Heart left ventricle (tissue), 16 donors: ENCODE measurements around the gene PUDP. TPM values are rescaled to one million over a fixed set of nuclear protein-coding genes. Genes with fewer than 3 reads are reported as not detected.
A peak's percentile ranks its signal among the peaks of the same experiment; 100 is the strongest.

Experiments used
- ATAC-seq, 4 donors: fragments of 200-7000 bp; cut with Tn5 transposase; one replicate each; pipeline ENCODE4 v1.9.1; 2020 to 2022; ENCODE audit warnings: moderate library complexity in 4 of 4, mild to moderate bottlenecking in 3 of 4, moderate number of reproducible peaks in 1 of 4
- DNase-seq, 5 donors: peaks; one replicate each; pipeline ENCODE4 v3.0.0-alpha.2; 2020
- H3K27ac ChIP-seq, 12 donors: fragments of 200-600 bp; sonication (generic) in 4 of 12; one replicate each; pipeline versions ENCODE4 v1.5.0 to v1.8.0; 2016 to 2022; ENCODE audit warnings: mild to moderate bottlenecking in 2 of 12
- H3K27me3 ChIP-seq, 9 donors: fragments of 200-600 bp; sonication (generic) in 2 of 9; one replicate each; pipeline versions ENCODE4 v1.5.1 to v1.8.0; 2016 to 2022; ENCODE audit warnings: mild to moderate bottlenecking in 3 of 9
- H3K36me3 ChIP-seq, 9 donors: fragments of 200-600 bp; sonication (generic) in 2 of 9; one replicate each; pipeline versions ENCODE4 v1.5.0 to v1.8.0; 2018 to 2022; ENCODE audit warnings: mild to moderate bottlenecking in 2 of 9
- H3K4me1 ChIP-seq, 12 donors: fragments of 200-600 bp; sonication (generic) in 4 of 12; one replicate each; pipeline versions ENCODE4 v1.5.0 to v1.8.0; 2016 to 2022; ENCODE audit warnings: mild to moderate bottlenecking in 3 of 12
- H3K4me3 ChIP-seq, 12 donors: fragments of 200-600 bp; sonication (generic) in 4 of 12; one replicate each; pipeline versions ENCODE4 v1.5.0 to v1.8.0; 2017 to 2022; ENCODE audit warnings: mild to moderate bottlenecking in 9 of 12, moderate library complexity in 4 of 12
- H3K9me3 ChIP-seq, 12 donors: fragments of 200-600 bp; sonication (generic) in 4 of 12; one replicate each; pipeline versions ENCODE4 v1.5.0 to v1.8.0; 2016 to 2022; ENCODE audit warnings: mild to moderate bottlenecking in 1 of 12
- POLR2A ChIP-seq, 2 donors: fragments of 450-650 bp; IDR thresholded peaks; one replicate each; pipeline ENCODE4 v1.6.1; 2017; ENCODE audit warnings: antibody characterized with exemption in 2 of 2, mild to moderate bottlenecking in 2 of 2, moderate library complexity in 2 of 2
- whole genome bisulfite sequencing, 4 donors: extraction: QIAGEN DNeasy Blood & Tissue Kit in 2 of 4; methylation state at CpG; one replicate each; pipeline versions ENCODE4 v1.1.5 to v1.1.7; 2013 to 2018; 5-methylcytosine and 5-hydroxymethylcytosine counted together
- intact Hi-C, 10 donors: fragments of 100-400 bp; cut with DNase I; formaldehyde crosslinking; loops; one replicate each; pipeline versions ENCODE4 v1.11.1 to v1.14.2; 2022
- polyA plus RNA-seq, 2 donors: library from polyadenylated mRNA; stranded (reverse); fragments of 200-250 nt; gene quantifications; one replicate each; pipeline ENCODE4 v1.2.3, GENCODE V29; 2013
- total RNA-seq, 9 donors: library from RNA; depleted of rRNA in 2 of 9; stranded (reverse); fragments of >200 nt in 2 of 9; fragmentation: NEBNext Ultra II Directional in 3 of 9; extraction: Animal tissue kit (Norgen Biotek cat#: 25700) in 3 of 9; gene quantifications; one replicate each; pipeline versions ENCODE4 v1.1.0 to v1.2.4, GENCODE V29; 2016 to 2023
- TF ChIP-seq, protein P1 (sequence below), 12 donors: fragments of 200-600 bp; sonication (generic) in 4 of 12; IDR thresholded peaks; one replicate each; pipeline versions ENCODE4 v1.5.0 to v1.8.0; 2018 to 2022; ENCODE audit warnings: antibody characterized with exemption in 12 of 12, mild to moderate bottlenecking in 5 of 12
- donor health status: ischemic (EF 13 %, LVEDD 7.1; RV severe dilation, severe dysfunction).
- donor health status: healthy with polysubstance abuse.
- donor health status: DM: no; HTN: yes; CAD: no.
- donor health status: DM: no; HTN: no; CAD: no.
- donor health status: ischemic (EF 25% LVEDD 6.9; RV normal size, moderate dysfunction).
- donor health status: ischemic (EF 25% LVEDD 5.7; RV mildly dilated, moderate dysfunction).
- donor health status: healthy.
- donor health status: DM: yes; HTN: yes; CAD: no.
- donor health status: ischemic (EF 35%, LVEDD 5.7; RV mildly dilated, moderate dysfunction).
- donor health status: nonischemic (EF 11% LVEDD 7.7; RV severe dilation, severe dysfunction).
- donor health status: DM: yes; HTN: yes; CAD: no.
- donor health status: PGD.
- donor health status: ischemic (EF 29% LVEDD 5.4; RV normal size, mild dysfunction).
- donor health status: nonischemic (EF 23%, LVEDD 6.1; RV moderate dilation, normal function).

The PUDP gene
- total and polyA plus RNA-seq, 11 donors = 11.2 to 36.4 (median 25.0) TPM

DNA sequence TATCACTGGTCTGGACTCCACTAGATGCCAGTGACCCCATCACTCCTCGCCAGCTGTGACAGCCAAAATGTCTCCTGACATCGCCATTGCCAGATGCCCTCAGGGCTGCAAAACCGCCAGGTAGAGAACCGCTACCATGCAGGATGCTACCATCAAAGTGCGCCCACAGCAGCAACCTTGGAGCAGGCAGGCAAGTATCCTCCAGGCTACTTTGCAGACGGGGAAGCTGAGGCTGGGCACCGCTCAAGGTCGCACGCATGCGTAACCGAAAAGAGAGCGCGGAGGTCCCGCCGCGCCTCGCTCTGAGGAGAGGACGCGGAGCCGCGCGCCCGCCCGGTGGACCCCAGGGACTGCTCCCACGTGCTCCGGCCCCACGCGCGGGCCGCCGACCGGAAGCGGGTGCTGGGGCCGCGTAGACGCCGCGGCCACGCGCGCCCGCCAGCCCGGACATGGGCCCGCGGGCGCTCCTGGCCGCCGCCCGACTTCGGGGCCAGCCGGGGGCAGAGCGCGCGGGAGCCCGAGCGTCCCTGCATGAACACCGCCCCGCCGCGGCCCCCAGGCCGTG is 458 bp downstream of the PUDP start, which contains the start of gene STS:
Gene STS (plus strand): TSS at position 300 of the 565 bp plus-strand sequence. CDS start 105,488 bp downstream, outside the sequence.
- H3K4me1 ChIP-seq = peaks cover 0 to 24% (median 3%) of the 10 kb centered on the region in 12 donors
- intact Hi-C loops = no loop called here
- 0% methylated on average over 2 to 61 of the region's 61 CpGs for WGBS, 4 donors
- DNase-seq (peak; percentile 27 to 79 (median 60)), ATAC-seq (peak; percentile 9 to 81 (median 68))
- H3K36me3 ChIP-seq = no peaks in the 10 kb centered on the region
- H3K27ac ChIP-seq = peak within 1 kb of the TSS; percentile 79 to 95 (median 89)
- no peaks in the 10 kb centered on the region for H3K9me3 ChIP-seq
- TF ChIP-seq POLR2A (IDR thresholded peaks at IDR 0.05) = no peak
- TF ChIP-seq, protein P1, sequence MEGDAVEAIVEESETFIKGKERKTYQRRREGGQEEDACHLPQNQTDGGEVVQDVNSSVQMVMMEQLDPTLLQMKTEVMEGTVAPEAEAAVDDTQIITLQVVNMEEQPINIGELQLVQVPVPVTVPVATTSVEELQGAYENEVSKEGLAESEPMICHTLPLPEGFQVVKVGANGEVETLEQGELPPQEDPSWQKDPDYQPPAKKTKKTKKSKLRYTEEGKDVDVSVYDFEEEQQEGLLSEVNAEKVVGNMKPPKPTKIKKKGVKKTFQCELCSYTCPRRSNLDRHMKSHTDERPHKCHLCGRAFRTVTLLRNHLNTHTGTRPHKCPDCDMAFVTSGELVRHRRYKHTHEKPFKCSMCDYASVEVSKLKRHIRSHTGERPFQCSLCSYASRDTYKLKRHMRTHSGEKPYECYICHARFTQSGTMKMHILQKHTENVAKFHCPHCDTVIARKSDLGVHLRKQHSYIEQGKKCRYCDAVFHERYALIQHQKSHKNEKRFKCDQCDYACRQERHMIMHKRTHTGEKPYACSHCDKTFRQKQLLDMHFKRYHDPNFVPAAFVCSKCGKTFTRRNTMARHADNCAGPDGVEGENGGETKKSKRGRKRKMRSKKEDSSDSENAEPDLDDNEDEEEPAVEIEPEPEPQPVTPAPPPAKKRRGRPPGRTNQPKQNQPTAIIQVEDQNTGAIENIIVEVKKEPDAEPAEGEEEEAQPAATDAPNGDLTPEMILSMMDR (IDR thresholded peaks at IDR 0.05) = no peak
- H3K4me3 ChIP-seq = peak within 1 kb of the TSS; percentile 60 to 97 (median 78)
- H3K27me3 ChIP-seq = no peaks in the 10 kb centered on the region

DNA sequence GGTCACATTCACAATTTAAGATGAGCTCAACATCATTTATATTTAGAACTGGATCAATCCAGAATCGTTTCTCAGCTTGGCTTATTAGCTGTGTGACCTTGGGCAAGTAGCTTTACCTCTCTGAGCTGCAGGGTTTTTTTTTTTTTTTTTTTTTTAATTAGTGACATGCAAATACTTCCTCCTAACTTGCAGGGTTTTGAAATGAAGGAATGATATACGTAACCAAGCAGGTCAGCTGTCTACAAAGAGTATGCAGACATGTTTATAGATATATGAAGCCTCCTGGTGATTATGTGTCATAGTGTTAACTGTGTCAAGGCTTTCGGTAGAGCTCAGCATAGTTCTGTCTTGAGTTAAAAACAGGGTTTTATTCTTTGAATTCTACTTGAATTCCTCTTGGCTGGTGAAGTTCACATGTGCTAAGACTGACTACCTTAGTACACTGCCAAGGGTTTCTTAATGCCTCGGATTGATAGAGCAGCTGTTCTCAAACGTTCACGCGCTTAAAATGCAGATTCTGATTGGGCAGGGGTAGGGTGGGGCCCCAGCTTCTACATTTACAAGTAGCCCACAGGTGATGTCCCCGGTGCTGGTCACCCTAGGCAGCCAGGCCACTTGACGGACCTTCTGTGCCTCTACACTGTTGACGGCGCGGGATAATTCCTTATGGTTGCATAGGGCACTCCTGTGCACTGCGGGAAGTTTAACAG is 1.1 kb downstream of the PUDP start:
- H3K27ac ChIP-seq = peak overlapping the region in 11 of 12 donors; percentile 79 to 95 (median 88)
- DNase-seq = peak in 1 of 5 donors; percentile 28
- H3K36me3 ChIP-seq = no peaks in the 10 kb centered on the region
- intact Hi-C loops = no loop called here
- H3K4me3 ChIP-seq = peak overlapping the region; percentile 60 to 97 (median 78)
- peaks cover 0 to 24% (median 3%) of the 10 kb centered on the region in 12 donors for H3K4me1 ChIP-seq
- WGBS, 4 donors = 16 to 21% (median 18%) methylated on average over 13 of the region's 13 CpGs
- peaks cover 0 to 1% (median 0%) of the 10 kb centered on the region in 12 donors for H3K9me3 ChIP-seq
- peak in 3 of 4 donors; percentile 2 to 16 (median 14) for ATAC-seq
- TF ChIP-seq, protein P1 (IDR thresholded peaks at IDR 0.05) = no peak
- TF ChIP-seq POLR2A (IDR thresholded peaks at IDR 0.05) = no peak
- no peaks in the 10 kb centered on the region for H3K27me3 ChIP-seq

DNA sequence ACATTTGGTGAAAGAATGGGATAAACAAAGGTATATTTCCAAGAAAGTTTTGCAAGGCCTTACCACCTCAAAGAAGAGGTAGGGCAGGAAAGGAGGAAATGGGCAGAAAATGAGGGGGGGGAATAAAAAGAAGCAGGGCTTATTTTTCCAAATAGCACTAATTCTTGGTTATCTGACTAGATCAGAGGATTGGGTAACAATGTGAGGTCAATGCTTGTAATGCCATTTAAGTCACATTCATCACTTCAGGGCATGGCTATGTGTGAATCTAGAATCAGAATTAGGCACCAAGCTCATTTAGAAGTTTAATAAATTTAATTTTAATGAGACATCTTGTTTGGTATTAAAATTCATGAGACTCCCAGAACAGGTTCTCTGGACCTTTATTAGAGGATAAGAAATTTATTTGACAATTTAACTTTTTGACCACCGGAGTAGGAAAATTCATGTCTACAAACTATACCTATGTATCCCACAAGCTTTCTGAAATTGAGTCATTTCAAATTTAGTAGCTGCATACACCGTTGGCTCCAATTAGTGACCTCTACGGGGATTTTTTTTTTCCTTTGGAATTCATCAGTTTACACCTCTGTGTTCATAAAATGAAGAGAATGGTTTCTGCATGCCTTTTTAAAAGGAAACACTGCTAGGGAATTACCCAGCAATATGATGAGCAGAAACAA is 1.8 kb downstream of the PUDP start:
- H3K4me1 ChIP-seq = peaks cover 0 to 24% (median 3%) of the 10 kb centered on the region in 12 donors
- H3K9me3 ChIP-seq = peaks cover 0 to 3% (median 0%) of the 10 kb centered on the region in 12 donors
- H3K27ac ChIP-seq = no peak overlapping the region
- intact Hi-C loops = no loop called here
- H3K36me3 ChIP-seq = no peaks in the 10 kb centered on the region
- ATAC-seq (no peak), DNase-seq (no peak)
- no peak for TF ChIP-seq POLR2A (IDR thresholded peaks at IDR 0.05)
- TF ChIP-seq, protein P1 (IDR thresholded peaks at IDR 0.05) = no peak
- 81 to 88% (median 82%) methylated on average over 3 of the region's 3 CpGs for WGBS, 4 donors
- H3K4me3 ChIP-seq = no peak overlapping the region
- no peaks in the 10 kb centered on the region for H3K27me3 ChIP-seq

DNA sequence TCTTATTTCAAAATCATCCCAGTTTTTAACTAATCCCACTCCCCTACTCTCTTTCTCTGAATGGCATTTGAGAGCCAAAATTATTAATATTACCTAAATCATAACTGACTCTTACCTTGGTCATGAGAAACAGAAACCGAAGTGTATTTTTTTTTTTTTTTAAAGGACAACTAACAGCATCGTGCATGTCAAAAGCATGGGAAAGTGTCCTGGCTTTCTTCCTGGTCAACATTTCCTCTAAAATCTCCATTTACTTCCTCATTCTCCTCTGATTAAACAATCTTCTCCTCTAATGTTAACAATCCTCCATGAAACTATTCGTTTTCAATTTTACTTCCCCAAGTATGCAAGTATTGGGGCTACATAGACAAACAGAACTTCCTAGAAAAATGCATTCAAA is 2.5 kb downstream of the PUDP start:
- Histone ChIP-seq H3K4me1 (peaks cover 0 to 24% (median 3%) of the 10 kb centered on the region in 12 donors), H3K36me3 (no peaks in the 10 kb centered on the region), H3K4me3 (no peak overlapping the region), H3K27me3 (no peaks in the 10 kb centered on the region), H3K27ac (no peak overlapping the region), H3K9me3 (peaks cover 0 to 3% (median 0%) of the 10 kb centered on the region in 12 donors)
- DNase-seq (no peak), ATAC-seq (no peak)
- intact Hi-C loops = no loop called here
- 24 to 45% (median 30%) methylated on average over 3 of the region's 3 CpGs for WGBS, 4 donors
- no peak for TF ChIP-seq POLR2A (IDR thresholded peaks at IDR 0.05)
- TF ChIP-seq, protein P1 (IDR thresholded peaks at IDR 0.05) = no peak
